Central memory CD8-positive, alpha-beta T cell (primary cell): ENCODE measurements around the gene FRY.

Experiments used
- ATAC-seq: fragments of 150-1000 bp; cut with Tn5 transposase; replicated peaks from 2 replicates; pipeline ENCODE4 v1.10.0; 2022; ENCODE audit warnings: mild to moderate bottlenecking, moderate FRiP score, moderate number of reproducible peaks; ENCODE audit not compliant: poor library complexity, severe bottlenecking; ENCODE audit errors: extremely low read depth
- DNase-seq, 2 donors: peaks; one replicate each; pipeline ENCODE4 v3.0.0; 2021; ENCODE audit warnings: low spot score in 2 of 2
- H3K27ac Mint-ChIP-seq: one replicate; pipeline ENCODE4 v1.8.0; 2022; ENCODE audit warnings: low read depth, mild to moderate bottlenecking, moderate library complexity, mixed read lengths
- H3K27me3 Mint-ChIP-seq: one replicate; pipeline ENCODE4 v1.8.0; 2022; ENCODE audit warnings: mixed read lengths
- H3K36me3 Mint-ChIP-seq: one replicate; pipeline ENCODE4 v1.8.0; 2022; ENCODE audit warnings: mild to moderate bottlenecking, moderate library complexity, mixed read lengths; ENCODE audit not compliant: insufficient read depth
- H3K4me1 Mint-ChIP-seq: one replicate; pipeline ENCODE4 v1.8.0; 2022; ENCODE audit warnings: mixed read lengths
- H3K4me3 Mint-ChIP-seq: one replicate; pipeline ENCODE4 v1.8.0; 2022; ENCODE audit warnings: mild to moderate bottlenecking, moderate library complexity, mixed read lengths
- H3K9me3 Mint-ChIP-seq: one replicate; pipeline ENCODE4 v1.8.0; 2022; ENCODE audit warnings: mixed read lengths

FRY gene

GRCh38 chr13:32229443-32229842 is 197.9 kb downstream of the FRY start:
- Mint-ChIP-seq H3K27ac (no peak overlapping the region), H3K27me3 (no peaks in the 10 kb centered on the region), H3K4me1 (no peaks in the 10 kb centered on the region), H3K36me3 (no peaks in the 10 kb centered on the region), H3K9me3 (no peaks in the 10 kb centered on the region), H3K4me3 (no peak overlapping the region)
- DNase-seq: no peak
- no peak for ATAC-seq

DNA sequence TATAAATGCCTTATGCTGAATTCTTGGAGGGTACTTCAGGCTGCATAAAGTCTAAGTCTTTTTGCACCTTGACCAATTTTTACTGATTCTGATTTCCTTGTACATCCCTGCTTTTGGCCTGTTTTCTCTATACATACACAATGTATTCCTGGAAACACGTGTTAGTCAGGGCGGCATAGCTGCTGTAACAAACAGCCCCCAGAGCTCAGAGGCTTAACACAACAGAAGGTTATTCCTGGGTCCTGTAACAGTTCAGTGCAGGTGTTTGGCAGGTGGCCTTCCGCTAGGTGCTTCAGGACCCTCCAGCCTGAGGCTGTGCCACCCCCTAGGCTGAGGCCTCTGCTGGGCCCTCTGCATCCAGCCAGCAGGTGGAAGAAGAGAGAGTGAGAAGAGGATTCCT is 200.7 kb downstream of the FRY start:
- H3K27me3 Mint-ChIP-seq: no peaks in the 10 kb centered on the region
- no peak for ATAC-seq

GRCh38 chr13:32233062-32233461 is 201.5 kb downstream of the FRY start:
- Mint-ChIP-seq H3K36me3 (peaks cover 4% of the 10 kb centered on the region), H3K4me3 (no peak overlapping the region), H3K27ac (no peak overlapping the region), H3K27me3 (no peaks in the 10 kb centered on the region), H3K4me1 (peaks cover 5% of the 10 kb centered on the region), H3K9me3 (no peaks in the 10 kb centered on the region)
- DNase-seq: no peak
- ATAC-seq: no peak

More for the DNA sequence above, 200.7 kb downstream of the FRY start:
- H3K4me1 Mint-ChIP-seq: peaks cover 5% of the 10 kb centered on the region
- no peaks in the 10 kb centered on the region for H3K9me3 Mint-ChIP-seq
- no peak overlapping the region for H3K4me3 Mint-ChIP-seq
- no peak for DNase-seq
- no peak overlapping the region for H3K27ac Mint-ChIP-seq
- peaks cover 4% of the 10 kb centered on the region for H3K36me3 Mint-ChIP-seq

GRCh38 chr13:32234914-32235313 is 203.3 kb downstream of the FRY start:
- Mint-ChIP-seq H3K36me3 (peaks cover 4% of the 10 kb centered on the region), H3K4me3 (no peak overlapping the region), H3K27me3 (no peaks in the 10 kb centered on the region), H3K9me3 (no peaks in the 10 kb centered on the region), H3K4me1 (peaks cover 5% of the 10 kb centered on the region), H3K27ac (no peak overlapping the region)
- no peak for DNase-seq
- ATAC-seq: no peak

- peaks cover 4% of the 10 kb centered on the region for H3K36me3 Mint-ChIP-seq
- ATAC-seq (no peak), DNase-seq (no peak)
- H3K9me3 Mint-ChIP-seq: no peaks in the 10 kb centered on the region
- peaks cover 5% of the 10 kb centered on the region for H3K4me1 Mint-ChIP-seq
- no peak overlapping the region for H3K27ac Mint-ChIP-seq
- H3K27me3 Mint-ChIP-seq: peaks cover 2% of the 10 kb centered on the region
- H3K4me3 Mint-ChIP-seq: no peak overlapping the region
These were observed 206.1 kb downstream of the FRY start for GRCh38 chr13:32237681-32238080.

DNA sequence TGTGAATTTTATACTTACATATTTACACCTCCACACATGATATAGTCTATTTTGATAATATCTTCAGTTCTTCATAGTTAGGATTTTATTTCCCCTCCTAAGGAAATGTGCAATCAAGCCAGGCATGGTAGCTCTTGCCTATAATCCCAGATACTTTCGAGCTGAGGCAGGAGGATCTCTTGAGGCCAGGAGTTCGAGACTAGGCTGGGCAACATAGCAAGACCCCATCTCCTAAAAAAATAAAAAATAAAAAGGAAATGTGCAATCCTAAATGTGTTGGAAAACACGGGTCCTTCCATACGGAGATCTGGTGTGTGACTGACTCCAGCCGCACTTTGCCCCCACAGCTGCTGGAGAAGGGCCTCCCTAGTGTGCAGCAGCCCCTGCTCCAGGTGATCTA is 212.1 kb downstream of the FRY start:
- no peaks in the 10 kb centered on the region for H3K4me1 Mint-ChIP-seq
- peaks cover 2% of the 10 kb centered on the region for H3K36me3 Mint-ChIP-seq
- DNase-seq: no peak
- peaks cover 19% of the 10 kb centered on the region for H3K27me3 Mint-ChIP-seq
- ATAC-seq: no peak
- H3K27ac Mint-ChIP-seq: peak overlapping the region; percentile 64
- H3K9me3 Mint-ChIP-seq: no peaks in the 10 kb centered on the region
- H3K4me3 Mint-ChIP-seq: no peak overlapping the region

DNA sequence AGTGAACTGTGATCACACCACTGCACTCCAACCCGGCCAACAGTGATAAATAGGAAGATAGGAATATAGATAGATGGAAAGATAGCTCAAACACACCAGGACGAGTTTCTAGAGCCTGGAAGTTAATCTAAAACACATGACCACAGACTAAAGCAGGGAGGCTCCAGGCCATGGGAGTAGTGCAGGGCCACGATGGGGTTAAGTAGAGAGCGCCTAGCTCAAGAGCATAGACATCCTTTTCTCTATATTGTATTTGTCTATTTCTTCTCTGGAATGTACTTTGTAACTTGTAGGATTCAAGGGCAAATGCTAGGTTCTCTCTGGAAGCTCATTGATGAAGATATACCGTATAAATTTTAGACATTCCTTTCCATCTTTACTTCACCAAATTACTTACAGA is 214.0 kb downstream of the FRY start:
- peaks cover 32% of the 10 kb centered on the region for H3K27me3 Mint-ChIP-seq
- no peaks in the 10 kb centered on the region for H3K9me3 Mint-ChIP-seq
- no peaks in the 10 kb centered on the region for H3K4me1 Mint-ChIP-seq
- no peak overlapping the region for H3K4me3 Mint-ChIP-seq
- DNase-seq (no peak), ATAC-seq (no peak)
- H3K36me3 Mint-ChIP-seq: peaks cover 4% of the 10 kb centered on the region
- H3K27ac Mint-ChIP-seq: no peak overlapping the region

DNA sequence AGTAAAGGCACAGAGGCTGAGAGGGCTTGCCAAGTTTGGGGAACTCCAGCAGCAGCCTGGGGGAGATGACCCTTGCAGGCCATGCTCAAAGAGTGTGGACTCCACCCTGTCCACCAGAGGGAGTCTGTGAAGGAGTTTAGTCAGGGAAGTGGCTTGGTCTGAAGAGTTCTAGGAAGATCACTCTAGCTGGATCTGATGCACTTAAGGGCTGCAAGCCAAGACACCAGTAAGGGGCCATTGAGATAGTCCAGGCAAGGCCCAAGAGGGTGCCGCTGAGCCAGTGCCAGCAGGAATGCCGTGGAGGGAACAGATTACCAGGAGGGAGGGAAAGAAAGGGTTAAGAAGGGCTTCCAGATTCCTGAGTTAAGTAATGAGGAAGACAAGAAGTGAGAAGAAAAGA is 214.9 kb downstream of the FRY start:
- Mint-ChIP-seq H3K27me3 (peaks cover 40% of the 10 kb centered on the region), H3K4me1 (no peaks in the 10 kb centered on the region), H3K4me3 (no peak overlapping the region), H3K9me3 (no peaks in the 10 kb centered on the region), H3K36me3 (peaks cover 4% of the 10 kb centered on the region), H3K27ac (no peak overlapping the region)
- DNase-seq (no peak), ATAC-seq (no peak)

DNA sequence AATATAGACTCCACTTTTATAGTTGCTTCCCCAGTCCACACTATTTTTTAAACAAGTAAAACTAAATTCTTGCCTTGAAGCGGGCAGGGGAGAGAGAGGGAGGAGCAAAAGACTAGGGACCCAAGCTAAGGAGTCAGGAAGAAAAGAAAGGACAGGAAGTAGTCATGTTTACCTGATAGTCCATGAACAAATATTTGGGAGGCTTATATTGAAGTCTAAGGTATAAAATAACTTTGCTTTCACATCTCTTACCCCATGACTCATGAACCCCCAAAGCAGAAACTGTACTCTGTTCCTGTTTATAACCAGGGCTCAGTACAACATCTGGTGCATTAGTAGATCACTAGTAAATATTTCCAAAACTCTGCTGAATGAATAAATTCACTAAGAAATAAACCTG is 216.3 kb downstream of the FRY start:
- H3K27me3 Mint-ChIP-seq: peaks cover 36% of the 10 kb centered on the region
- peaks cover 4% of the 10 kb centered on the region for H3K36me3 Mint-ChIP-seq

DNA sequence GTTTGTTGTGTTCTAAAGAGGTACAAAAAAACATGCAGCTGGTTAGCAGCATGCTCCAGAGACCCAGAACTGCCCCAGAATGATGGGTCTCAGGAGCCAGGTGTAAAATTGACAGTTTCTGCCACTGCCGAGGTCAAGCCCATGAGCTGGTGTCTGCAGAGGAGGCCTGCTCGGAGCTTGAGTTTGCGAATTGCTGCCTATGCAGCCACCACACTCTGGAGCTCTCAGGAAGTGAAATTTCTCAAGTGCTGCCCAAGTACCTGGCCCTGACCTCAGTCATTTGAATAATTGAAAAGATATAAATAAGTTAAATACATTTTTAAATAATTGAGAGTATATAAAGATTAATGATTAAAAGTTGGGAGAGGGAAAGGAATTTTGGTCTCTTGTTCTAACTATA is 217.2 kb downstream of the FRY start:
- Mint-ChIP-seq H3K27ac (no peak overlapping the region), H3K27me3 (peaks cover 27% of the 10 kb centered on the region), H3K36me3 (peaks cover 4% of the 10 kb centered on the region), H3K4me1 (no peaks in the 10 kb centered on the region), H3K9me3 (no peaks in the 10 kb centered on the region), H3K4me3 (no peak overlapping the region)
- no peak for DNase-seq
- no peak for ATAC-seq

More for the DNA sequence above, 216.3 kb downstream of the FRY start:
- Mint-ChIP-seq H3K9me3 (no peaks in the 10 kb centered on the region), H3K4me3 (no peak overlapping the region), H3K4me1 (no peaks in the 10 kb centered on the region), H3K27ac (no peak overlapping the region)
- DNase-seq: no peak
- no peak for ATAC-seq

DNA sequence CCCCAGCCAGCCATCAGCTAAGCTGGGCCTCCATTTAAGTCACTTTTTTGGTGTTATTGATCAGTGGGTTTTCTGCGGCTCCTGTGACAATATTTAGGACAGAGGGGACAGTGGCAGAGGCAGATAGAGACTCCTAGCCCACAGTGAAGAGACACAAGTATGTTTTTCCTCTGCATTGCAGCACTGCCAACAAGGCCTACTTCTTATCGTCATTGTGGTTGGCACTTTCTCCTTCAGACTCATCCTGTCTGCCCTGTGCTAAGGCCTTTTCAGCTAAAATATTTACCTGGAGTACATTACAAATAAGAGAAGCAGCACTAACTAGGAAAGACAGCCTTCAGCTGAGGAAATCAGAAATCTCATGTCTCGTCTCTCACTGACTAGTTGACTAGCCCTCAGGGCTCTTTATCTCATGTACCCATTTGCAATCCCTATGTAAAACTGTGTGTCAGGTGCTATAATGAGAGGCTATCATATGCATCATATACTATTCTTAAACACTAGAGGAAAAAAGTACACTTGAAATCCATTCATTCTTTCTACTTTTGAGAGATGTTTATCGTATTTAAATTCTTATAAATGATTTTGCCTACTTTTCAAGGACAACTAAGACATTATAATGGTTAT is 221.4 kb downstream of the FRY start:
- H3K4me3 Mint-ChIP-seq: no peak overlapping the region
- H3K27ac Mint-ChIP-seq: no peak overlapping the region
- ATAC-seq (no peak), DNase-seq (no peak)
- H3K27me3 Mint-ChIP-seq: peaks cover 39% of the 10 kb centered on the region
- no peaks in the 10 kb centered on the region for H3K9me3 Mint-ChIP-seq
- peaks cover 4% of the 10 kb centered on the region for H3K36me3 Mint-ChIP-seq
- H3K4me1 Mint-ChIP-seq: no peaks in the 10 kb centered on the region

- Mint-ChIP-seq H3K27ac (no peak overlapping the region), H3K9me3 (no peaks in the 10 kb centered on the region), H3K27me3 (peaks cover 41% of the 10 kb centered on the region), H3K36me3 (peaks cover 4% of the 10 kb centered on the region), H3K4me1 (no peaks in the 10 kb centered on the region), H3K4me3 (no peak overlapping the region)
- DNase-seq (no peak), ATAC-seq (no peak)
These were observed 222.4 kb downstream of the FRY start for GRCh38 chr13:32253911-32254399.

DNA sequence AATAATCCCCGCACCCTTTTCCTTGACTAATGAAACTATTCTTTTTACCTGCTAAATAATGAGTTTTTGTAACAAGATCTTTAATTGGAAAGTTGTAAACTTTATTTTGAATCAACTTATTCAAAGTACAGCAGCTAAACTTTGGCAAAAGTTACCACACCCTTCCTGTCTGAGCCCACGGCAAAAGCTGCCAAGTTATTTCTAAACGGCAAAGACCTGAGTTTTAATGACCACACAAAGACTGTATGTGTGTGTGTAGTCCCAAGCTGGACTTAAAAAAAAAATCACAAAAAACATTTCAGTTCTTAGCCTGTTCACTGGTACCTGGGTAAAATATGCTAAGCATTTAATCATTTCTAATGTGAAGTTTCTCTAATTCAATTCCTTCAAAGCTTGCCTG is 222.8 kb downstream of the FRY start:
- Mint-ChIP-seq H3K4me3 (no peak overlapping the region), H3K27ac (no peak overlapping the region), H3K36me3 (peaks cover 4% of the 10 kb centered on the region), H3K9me3 (no peaks in the 10 kb centered on the region), H3K4me1 (no peaks in the 10 kb centered on the region), H3K27me3 (peaks cover 44% of the 10 kb centered on the region)
- no peak for ATAC-seq
- DNase-seq: no peak
